Stimulated activated naive CD4-positive, alpha-beta T cell treated with Interleukin-2 at 50 U/mL for 16 hours (primary cell): ENCODE data around the gene VSNL1.

Source experiments
- DNase-seq: peaks from one replicate; lab custom pipeline; 2025; lab: John Stamatoyannopoulos, UW

The VSNL1 gene

GRCh38 chr2:17540093-17540812 lies at the start of gene VSNL1:
VSNL1 (plus strand) TSS chr2:17540696; CDS start chr2:17592075, 51,379 bp downstream.
- no peak for DNase-seq

- DNase-seq: no peak
Observed at GRCh38 chr2:17495590-17495989, 44.9 kb upstream of the VSNL1 start.

- no peak for DNase-seq
Observed at GRCh38 chr2:17497718-17498117, 42.8 kb upstream of the VSNL1 start.

DNA sequence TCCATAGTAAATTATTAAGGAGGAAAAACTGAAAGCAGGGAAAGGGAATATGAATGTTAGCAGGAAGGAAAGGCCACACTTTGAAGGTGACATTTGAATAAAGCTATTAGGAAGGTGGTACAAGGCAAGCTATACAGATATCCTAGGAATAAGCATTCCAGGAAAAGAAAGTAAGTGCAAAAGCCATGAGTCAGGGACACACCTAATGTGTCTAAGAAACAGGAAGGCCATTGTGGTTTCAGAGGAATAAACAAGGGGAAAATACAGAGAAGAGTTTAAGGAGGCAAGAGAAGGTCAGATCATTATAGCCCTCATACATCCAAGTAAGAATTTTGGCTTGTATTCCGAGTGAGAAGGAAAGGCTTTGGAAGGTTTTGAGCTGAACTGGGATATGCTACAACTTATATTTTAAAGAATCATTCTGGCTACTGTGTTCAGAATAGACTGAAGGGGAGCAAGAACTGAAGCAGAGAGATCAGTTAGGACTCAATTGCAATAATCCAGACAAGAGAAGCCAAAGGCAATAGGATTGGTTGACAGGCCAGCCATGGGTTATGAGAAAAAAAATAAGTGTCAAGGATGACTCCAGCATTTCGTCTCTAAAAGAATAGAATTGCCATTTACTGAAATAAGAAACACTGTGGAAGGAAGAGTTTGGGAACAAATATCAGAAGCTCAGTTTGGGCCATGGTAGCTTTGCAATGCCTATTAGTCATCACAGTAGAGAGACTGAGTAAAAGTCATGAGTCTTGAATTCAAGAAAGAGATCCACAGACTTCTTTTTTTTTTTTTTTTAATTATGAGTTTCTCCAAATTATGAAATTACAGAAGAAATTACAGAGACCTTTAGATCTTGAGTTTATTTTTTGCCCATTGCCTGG lies 33.5 kb upstream of the VSNL1 start:
- no peak for DNase-seq

GRCh38 chr2:17515652-17516051 lies 24.8 kb upstream of the VSNL1 start:
- no peak for DNase-seq

DNA sequence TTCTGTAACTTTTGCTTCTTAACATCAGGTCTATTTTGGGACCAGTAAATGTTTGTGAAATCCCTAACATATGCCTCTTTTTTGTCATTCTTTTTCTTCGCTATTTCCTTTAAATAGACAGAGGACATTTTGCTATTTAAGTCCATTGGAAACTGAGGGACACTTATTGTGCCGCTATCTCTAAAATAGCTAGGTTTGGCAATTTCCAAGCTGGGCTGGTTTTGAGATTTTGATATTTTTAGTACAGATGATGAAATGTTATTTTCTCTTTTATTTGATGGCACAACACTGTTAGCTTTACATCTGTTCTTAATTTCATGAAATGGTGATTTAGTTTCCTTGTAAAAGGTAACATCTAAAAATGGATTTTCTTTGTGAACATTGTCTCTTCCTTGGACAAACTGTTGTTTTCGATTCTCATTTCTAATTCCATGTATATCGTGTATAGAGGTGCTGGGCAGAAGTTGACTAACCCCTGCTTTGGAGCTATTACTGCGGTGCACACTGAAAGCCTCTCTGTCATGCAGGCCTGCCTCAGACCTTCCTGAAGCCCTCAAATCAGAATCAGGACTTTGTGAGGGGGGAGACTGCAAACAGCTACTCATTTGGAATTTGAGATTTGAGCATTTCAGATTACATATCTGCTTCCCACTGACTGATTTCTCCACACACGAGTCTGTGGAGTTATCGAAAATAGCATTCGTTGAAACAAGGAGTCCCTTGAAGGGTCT lies 22.9 kb upstream of the VSNL1 start:
- DNase-seq: no peak

GRCh38 chr2:17518212-17519154 lies 22.0 kb upstream of the VSNL1 start, which contains the start of gene RAD51AP2:
RAD51AP2 (minus strand) TSS chr2:17518440; CDS start chr2:17518415, 25 bp downstream.
- no peak for DNase-seq

GRCh38 chr2:17519486-17519885 lies 21.0 kb upstream of the VSNL1 start:
- DNase-seq: no peak

DNA sequence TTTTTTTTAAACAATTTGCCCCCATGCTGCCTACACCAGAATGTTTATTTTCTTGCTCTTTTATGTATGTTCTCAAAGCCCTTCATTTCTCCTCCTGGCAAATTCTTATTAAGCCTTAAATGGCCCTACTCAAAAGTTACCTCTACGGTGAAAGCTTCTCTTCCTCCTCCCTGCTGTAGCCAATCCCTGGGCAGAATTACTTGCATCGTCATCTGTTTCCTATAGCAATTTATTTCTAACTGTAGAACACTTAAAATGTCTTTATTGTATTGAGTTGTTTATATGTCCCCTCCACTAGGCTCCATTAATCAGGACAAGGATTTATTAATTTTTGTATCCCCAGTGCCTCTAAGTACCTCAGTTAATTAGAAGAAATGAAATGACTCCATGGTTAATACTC lies 19.7 kb upstream of the VSNL1 start:
- DNase-seq: no peak

- DNase-seq: no peak
Observed at GRCh38 chr2:17521621-17522020, 18.9 kb upstream of the VSNL1 start.

- DNase-seq: no peak
Observed at GRCh38 chr2:17522303-17522702, 18.2 kb upstream of the VSNL1 start.

DNA sequence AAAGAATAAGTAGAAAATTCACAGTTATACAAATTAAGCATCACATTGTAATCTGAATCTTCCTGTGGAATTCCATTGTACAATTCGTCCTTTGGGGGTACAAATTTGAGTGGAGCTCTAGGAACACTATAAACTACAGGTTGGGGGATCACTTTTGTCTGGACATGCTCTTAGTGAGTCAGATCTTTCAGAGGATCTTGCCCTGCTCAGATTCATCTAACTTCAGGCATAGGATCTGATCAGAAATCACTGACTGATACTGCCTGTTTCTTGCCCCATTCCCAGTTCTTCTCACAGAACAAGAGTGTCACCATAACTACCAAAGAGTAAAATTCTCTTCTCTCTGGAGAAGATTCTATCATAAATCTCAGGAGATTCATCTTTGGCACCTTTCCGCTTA lies 10.7 kb upstream of the VSNL1 start:
- DNase-seq: no peak

- no peak for DNase-seq
Observed at GRCh38 chr2:17533546-17533945, 7.0 kb upstream of the VSNL1 start.

DNA sequence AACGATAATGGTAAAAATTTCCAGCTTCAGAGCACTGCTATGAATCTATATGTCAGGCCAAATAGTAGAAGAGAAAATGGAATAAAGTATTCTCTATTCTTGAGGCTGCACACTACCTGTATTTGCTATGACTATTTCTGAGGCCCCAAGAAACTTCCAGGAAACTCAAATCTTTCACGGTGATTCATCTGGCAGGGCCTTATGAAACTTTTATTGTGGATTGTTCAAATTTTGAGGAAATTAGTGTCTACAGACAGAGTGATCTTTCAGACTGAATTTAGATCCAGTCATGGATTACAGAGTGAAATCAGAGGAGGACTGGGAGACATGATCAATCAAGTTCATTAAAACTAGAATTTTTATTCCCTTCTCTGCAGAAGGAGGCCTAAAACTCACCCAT lies 4.1 kb upstream of the VSNL1 start:
- no peak for DNase-seq

GRCh38 chr2:17538022-17538843 lies 2.3 kb upstream of the VSNL1 start:
- DNase-seq: no peak

- no peak for DNase-seq
Observed at GRCh38 chr2:17538844-17539554, 1.5 kb upstream of the VSNL1 start.

GRCh38 chr2:17539611-17540092 lies 844 bp upstream of the VSNL1 start:
- DNase-seq: no peak

- DNase-seq: no peak
Observed at GRCh38 chr2:17540813-17541530, 476 bp downstream of the VSNL1 start.

- DNase-seq: no peak
Observed at GRCh38 chr2:17541531-17541950, 1.0 kb downstream of the VSNL1 start.
